ENCODE results near the gene ALPI.
"Not testable (repeated sequence)": the region's sequence is repeated elsewhere in the genome, so short reads cannot be mapped to it uniquely, and the experiment has no call there.

The ALPI gene

DNA sequence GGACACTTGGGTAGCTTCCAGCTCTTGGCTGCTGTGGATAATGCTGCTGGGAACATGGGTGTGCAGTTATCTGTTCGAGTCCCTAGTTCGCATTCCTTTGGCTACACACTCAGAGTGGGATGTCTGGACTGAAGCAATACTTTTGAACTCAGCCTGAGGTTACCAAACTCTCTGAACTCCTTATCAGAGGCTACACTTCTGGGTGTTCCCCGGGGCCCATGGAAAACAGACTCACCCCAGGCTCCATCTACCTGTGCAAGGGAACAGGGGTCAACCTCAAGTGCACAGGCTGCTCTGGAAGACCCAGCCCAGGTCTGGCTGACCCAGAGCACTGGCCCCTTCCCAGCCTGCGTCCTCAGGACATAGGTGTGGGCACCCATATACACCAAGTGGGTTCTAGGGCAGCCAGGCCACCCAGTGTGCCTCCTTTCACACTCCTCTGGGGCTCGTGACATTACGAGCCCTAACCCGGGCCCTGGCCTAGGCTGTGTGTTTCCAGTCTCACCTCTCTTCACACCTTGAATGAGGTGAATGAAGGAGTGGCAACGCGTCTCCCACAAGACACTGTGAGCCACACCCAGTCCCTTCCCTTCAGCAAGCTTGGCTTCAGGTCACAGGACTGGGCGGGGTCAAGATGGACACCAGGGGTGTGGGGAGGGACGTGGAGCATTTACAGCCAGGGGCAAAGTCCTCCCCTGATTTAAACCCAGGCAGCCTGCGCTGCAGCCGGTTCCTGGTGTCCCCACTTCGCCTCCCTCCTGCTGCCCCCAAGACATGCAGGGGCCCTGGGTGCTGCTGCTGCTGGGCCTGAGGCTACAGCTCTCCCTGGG is at the start of gene ALPI:
TSS of gene ALPI (plus strand) at position 728 of the 830 bp plus-strand sequence. CDS start at position 775, 47 bp downstream.
- no peak within 1 kb of the TSS for H3K4me3 ChIP-seq (ENCODE audit: control insufficient read depth, low read depth, low read length)
- no peak for DNase-seq (ENCODE audit: low read depth)
- TF ChIP-seq, protein P1, sequence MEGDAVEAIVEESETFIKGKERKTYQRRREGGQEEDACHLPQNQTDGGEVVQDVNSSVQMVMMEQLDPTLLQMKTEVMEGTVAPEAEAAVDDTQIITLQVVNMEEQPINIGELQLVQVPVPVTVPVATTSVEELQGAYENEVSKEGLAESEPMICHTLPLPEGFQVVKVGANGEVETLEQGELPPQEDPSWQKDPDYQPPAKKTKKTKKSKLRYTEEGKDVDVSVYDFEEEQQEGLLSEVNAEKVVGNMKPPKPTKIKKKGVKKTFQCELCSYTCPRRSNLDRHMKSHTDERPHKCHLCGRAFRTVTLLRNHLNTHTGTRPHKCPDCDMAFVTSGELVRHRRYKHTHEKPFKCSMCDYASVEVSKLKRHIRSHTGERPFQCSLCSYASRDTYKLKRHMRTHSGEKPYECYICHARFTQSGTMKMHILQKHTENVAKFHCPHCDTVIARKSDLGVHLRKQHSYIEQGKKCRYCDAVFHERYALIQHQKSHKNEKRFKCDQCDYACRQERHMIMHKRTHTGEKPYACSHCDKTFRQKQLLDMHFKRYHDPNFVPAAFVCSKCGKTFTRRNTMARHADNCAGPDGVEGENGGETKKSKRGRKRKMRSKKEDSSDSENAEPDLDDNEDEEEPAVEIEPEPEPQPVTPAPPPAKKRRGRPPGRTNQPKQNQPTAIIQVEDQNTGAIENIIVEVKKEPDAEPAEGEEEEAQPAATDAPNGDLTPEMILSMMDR (conservative IDR thresholded peaks at IDR 0.05; ENCODE audit: control insufficient read depth, insufficient read depth, low read depth, low read length), result no peak

GRCh38 chr2:232406556-232407310 is 49.2 kb upstream of the ALPI start, which contains the start of gene ALPG:
Gene ALPG (plus strand): TSS chr2:232406844. CDS start chr2:232406895, 51 bp downstream.
- DNase-seq (ENCODE audit: low read depth), result no peak
- no peak within 1 kb of the TSS for H3K4me3 ChIP-seq (ENCODE audit: control insufficient read depth, low read depth, low read length)
- TF ChIP-seq, protein P1 (conservative IDR thresholded peaks at IDR 0.05; ENCODE audit: control insufficient read depth, insufficient read depth, low read depth, low read length), result no peak

DNA sequence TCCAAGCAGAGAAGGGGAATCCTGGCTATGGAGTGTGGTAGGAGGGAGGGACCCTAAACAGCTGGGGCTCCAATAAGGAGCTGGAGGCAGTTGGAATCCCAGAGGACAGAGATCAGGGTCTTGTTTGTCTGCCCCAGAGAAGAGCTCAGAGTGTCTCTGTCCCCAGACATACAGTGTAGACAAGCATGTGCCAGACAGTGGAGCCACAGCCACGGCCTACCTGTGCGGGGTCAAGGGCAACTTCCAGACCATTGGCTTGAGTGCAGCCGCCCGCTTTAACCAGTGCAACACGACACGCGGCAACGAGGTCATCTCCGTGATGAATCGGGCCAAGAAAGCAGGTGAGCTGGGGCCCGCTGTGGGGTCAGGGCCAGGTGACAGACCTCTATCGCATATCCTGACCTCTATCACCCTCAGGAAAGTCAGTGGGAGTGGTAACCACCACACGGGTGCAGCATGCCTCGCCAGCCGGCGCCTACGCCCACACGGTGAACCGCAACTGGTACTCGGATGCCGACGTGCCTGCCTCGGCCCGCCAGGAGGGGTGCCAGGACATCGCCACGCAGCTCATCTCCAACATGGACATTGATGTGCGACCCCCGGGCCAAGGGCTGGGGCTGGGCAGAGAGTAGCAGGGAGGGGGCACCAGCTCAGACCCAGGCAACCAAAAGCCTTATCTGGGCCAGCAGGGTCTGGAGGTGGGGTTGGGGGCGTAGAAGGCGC is 48.4 kb upstream of the ALPI start:
- not testable (repeated sequence) for DNase-seq (ENCODE audit: low read depth)

GRCh38 chr2:232408269-232408668 is 47.7 kb upstream of the ALPI start:
- not testable (repeated sequence) for DNase-seq (ENCODE audit: low read depth); H3K4me3 ChIP-seq (ENCODE audit: control insufficient read depth, low read depth, low read length)

More for the DNA sequence above, 48.4 kb upstream of the ALPI start:
- not testable (repeated sequence) for H3K4me3 ChIP-seq (ENCODE audit: control insufficient read depth, low read depth, low read length)

- not testable (repeated sequence) for DNase-seq (ENCODE audit: low read depth); H3K4me3 ChIP-seq (ENCODE audit: control insufficient read depth, low read depth, low read length)
Observed at GRCh38 chr2:232409617-232410016, 46.3 kb upstream of the ALPI start.

DNA sequence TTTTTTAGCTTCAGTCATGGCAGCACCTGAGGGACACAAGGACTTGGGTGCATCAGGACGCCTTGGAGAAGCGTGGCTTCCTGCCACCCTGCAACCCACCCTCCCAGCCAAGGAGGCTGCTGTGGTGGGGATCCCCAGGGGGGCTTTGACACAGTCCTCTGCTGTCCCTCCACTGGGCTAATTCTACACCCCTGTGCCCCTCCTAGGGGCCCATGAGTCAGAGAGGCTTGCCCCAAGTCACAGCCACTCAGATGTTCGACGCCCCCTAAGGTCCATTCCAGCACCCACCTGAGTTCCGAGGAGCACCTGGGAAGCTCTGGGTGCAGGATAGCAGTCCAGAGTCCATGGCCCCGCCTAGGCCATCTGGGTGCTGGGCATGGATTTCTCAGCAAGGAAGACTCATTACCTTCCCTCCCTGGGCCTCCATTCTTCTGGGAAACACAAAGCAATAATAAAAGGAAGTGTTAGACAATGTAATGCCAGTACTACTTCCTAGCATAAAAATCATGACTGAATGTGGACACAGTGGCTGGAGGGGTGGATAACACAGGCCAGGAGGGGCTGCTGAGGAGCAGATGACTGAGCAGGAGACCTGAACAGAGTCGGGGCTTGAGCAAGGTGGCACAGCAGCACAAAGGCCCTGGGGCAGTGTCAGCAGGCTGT is 45.6 kb upstream of the ALPI start:
- no peak overlapping the region for H3K4me3 ChIP-seq (ENCODE audit: control insufficient read depth, low read depth, low read length)
- no peak for DNase-seq (ENCODE audit: low read depth)
- TF ChIP-seq, protein P1 (conservative IDR thresholded peaks at IDR 0.05; ENCODE audit: control insufficient read depth, insufficient read depth, low read depth, low read length), result no peak

DNA sequence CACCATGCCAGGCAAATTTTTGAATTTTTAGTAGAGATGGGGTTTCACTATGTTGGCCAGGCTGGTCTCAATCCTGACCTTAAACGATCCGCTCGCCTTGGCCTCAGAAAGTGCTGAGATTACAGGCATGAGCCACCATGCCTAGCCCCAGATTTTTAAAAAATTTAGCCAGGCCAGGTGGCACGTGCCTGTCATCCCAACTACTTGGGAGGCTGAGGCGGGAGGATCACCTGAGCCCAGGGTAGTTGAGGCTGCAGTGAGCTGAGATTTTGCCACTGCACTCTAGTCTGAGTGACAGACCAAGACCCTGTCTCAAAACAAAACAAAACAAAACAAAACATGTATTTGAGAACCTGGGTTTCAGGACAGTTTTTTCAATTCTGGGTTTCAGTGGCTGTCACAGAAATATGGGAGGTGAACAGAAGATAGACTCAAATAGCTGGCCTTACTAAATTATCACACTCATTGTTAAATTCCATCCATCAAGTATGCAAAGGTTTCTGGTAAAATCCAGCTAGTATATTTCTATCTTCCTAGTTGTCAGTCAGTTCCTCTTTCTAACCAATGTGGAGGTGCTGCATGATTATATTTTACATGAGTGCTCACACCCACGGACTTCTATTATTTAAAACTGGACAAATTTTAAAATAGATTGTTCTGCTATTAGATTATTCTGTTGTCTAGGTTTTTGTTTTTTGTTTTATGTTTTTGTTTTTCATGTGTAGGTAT is 43.9 kb upstream of the ALPI start:
- no peak overlapping the region for H3K4me3 ChIP-seq (ENCODE audit: control insufficient read depth, low read depth, low read length)
- no peak for DNase-seq (ENCODE audit: low read depth)
- TF ChIP-seq, protein P1 (conservative IDR thresholded peaks at IDR 0.05; ENCODE audit: control insufficient read depth, insufficient read depth, low read depth, low read length), result no peak

Data from fibroblast of mammary gland (primary cell).